Measurements from ENCODE around the gene KLB. TPM values are rescaled to one million over a fixed set of nuclear protein-coding genes. Genes with fewer than 3 reads are reported as not detected.
"Not testable (repeated sequence)": the region's sequence is repeated elsewhere in the genome, so short reads cannot be mapped to it uniquely, and the experiment has no call there.

KLB gene
- total and polyA plus RNA-seq, 4 donors: 0.06 to 0.80 (median 0.38) TPM

- Histone ChIP-seq H3K9ac (ENCODE audit: insufficient read depth in 1 of 2, low read length in 2 of 2) (no peak overlapping the region), H3K4me3 (no peak overlapping the region), H3K27me3 (ENCODE audit: control insufficient read depth in 3 of 3, insufficient read depth in 3 of 3, low read length in 2 of 3) (no peaks in the 10 kb centered on the region), H3K4me1 (ENCODE audit: control insufficient read depth in 5 of 5, insufficient read depth in 5 of 5, low read length in 5 of 5) (peaks cover 0 to 15% (median 8%) of the 10 kb centered on the region in 5 donors), H3K36me3 (ENCODE audit: control insufficient read depth in 4 of 4, insufficient read depth in 4 of 4, low read length in 4 of 4) (peaks cover 25 to 50% (median 38%) of the 10 kb centered on the region in 4 donors), H3K27ac (ENCODE audit: low read depth in 1 of 2, low read length in 1 of 2) (no peak overlapping the region), H3K9me3 (ENCODE audit: control insufficient read depth in 4 of 4, insufficient read depth in 3 of 4, low read length in 3 of 4) (no peaks in the 10 kb centered on the region)
- DNase-seq: no peak
- ATAC-seq (ENCODE audit: insufficient read depth, low FRiP score): no peak
- WGBS, 2 donors: 93 to 94% methylated on average over 6 of the region's 6 CpGs
- TF ChIP-seq CTCF (IDR thresholded peaks at IDR 0.05; ENCODE audit: control extremely low read depth, extremely low read depth): no peak
Observed at GRCh38 chr4:39455486-39455885, 48.8 kb downstream of the KLB start.

- 64 to 72% methylated on average over 10 of the region's 10 CpGs for WGBS, 2 donors
- no peak for TF ChIP-seq CTCF (IDR thresholded peaks at IDR 0.05; ENCODE audit: control extremely low read depth, extremely low read depth)
- H3K4me3 ChIP-seq: no peak overlapping the region
- H3K27ac ChIP-seq (ENCODE audit: low read depth in 1 of 2, low read length in 1 of 2): no peak overlapping the region
- ATAC-seq (ENCODE audit: insufficient read depth, low FRiP score): no peak
- peaks cover 19 to 45% (median 31%) of the 10 kb centered on the region in 4 donors for H3K36me3 ChIP-seq (ENCODE audit: control insufficient read depth in 4 of 4, insufficient read depth in 4 of 4, low read length in 4 of 4)
- H3K4me1 ChIP-seq (ENCODE audit: control insufficient read depth in 5 of 5, insufficient read depth in 5 of 5, low read length in 5 of 5): peaks cover 0 to 15% (median 8%) of the 10 kb centered on the region in 5 donors
- H3K9ac ChIP-seq (ENCODE audit: insufficient read depth in 1 of 2, low read length in 2 of 2): peak overlapping the region; percentile 100
- H3K9me3 ChIP-seq (ENCODE audit: control insufficient read depth in 4 of 4, insufficient read depth in 3 of 4, low read length in 3 of 4): no peaks in the 10 kb centered on the region
- no peak for DNase-seq
- H3K27me3 ChIP-seq (ENCODE audit: control insufficient read depth in 3 of 3, insufficient read depth in 3 of 3, low read length in 2 of 3): no peaks in the 10 kb centered on the region
Observed at GRCh38 chr4:39456946-39457763, 50.4 kb downstream of the KLB start.

- peaks cover 0 to 15% (median 8%) of the 10 kb centered on the region in 5 donors for H3K4me1 ChIP-seq (ENCODE audit: control insufficient read depth in 5 of 5, insufficient read depth in 5 of 5, low read length in 5 of 5)
- H3K27me3 ChIP-seq (ENCODE audit: control insufficient read depth in 3 of 3, insufficient read depth in 3 of 3, low read length in 2 of 3); DNase-seq; H3K9me3 ChIP-seq (ENCODE audit: control insufficient read depth in 4 of 4, insufficient read depth in 3 of 4, low read length in 3 of 4); ATAC-seq (ENCODE audit: insufficient read depth, low FRiP score): not testable (repeated sequence)
- H3K36me3 ChIP-seq (ENCODE audit: control insufficient read depth in 4 of 4, insufficient read depth in 4 of 4, low read length in 4 of 4): peaks cover 15 to 41% (median 27%) of the 10 kb centered on the region in 4 donors
- peak overlapping the region; percentile 87 for H3K4me3 ChIP-seq
- H3K9ac ChIP-seq (ENCODE audit: insufficient read depth in 1 of 2, low read length in 2 of 2): peak overlapping the region; percentile 100
- H3K27ac ChIP-seq (ENCODE audit: low read depth in 1 of 2, low read length in 1 of 2): peak overlapping the region; percentile 82 to 84
- WGBS, 2 donors: 0 to 1% methylated on average over 13 of the region's 13 CpGs
Observed at GRCh38 chr4:39458161-39458504, 51.4 kb downstream of the KLB start.

- H3K36me3 ChIP-seq (ENCODE audit: control insufficient read depth in 4 of 4, insufficient read depth in 4 of 4, low read length in 4 of 4): peaks cover 14 to 41% (median 24%) of the 10 kb centered on the region in 4 donors
Observed at GRCh38 chr4:39458505-39459300, 52.0 kb downstream of the KLB start, which contains the start of the genes LIAS and RPL9. TSS of gene LIAS (plus strand) at chr4:39459056. CDS start at chr4:39459118, 62 bp downstream. TSS of gene RPL9 (minus strand) at chr4:39458922. CDS start at chr4:39458439, 483 bp downstream.

More at GRCh38 chr4:39458505-39459300, 52.0 kb downstream of the KLB start, which contains the start of the genes LIAS and RPL9:
- Histone ChIP-seq H3K9ac (ENCODE audit: insufficient read depth in 1 of 2, low read length in 2 of 2) (peak within 1 kb of the TSS; percentile 100), H3K27me3 (ENCODE audit: control insufficient read depth in 3 of 3, insufficient read depth in 3 of 3, low read length in 2 of 3) (no peaks in the 10 kb centered on the region), H3K27ac (ENCODE audit: low read depth in 1 of 2, low read length in 1 of 2) (peak within 1 kb of the TSS; percentile 92 to 96), H3K4me1 (ENCODE audit: control insufficient read depth in 5 of 5, insufficient read depth in 5 of 5, low read length in 5 of 5) (peaks cover 0 to 15% (median 8%) of the 10 kb centered on the region in 5 donors), H3K4me3 (peak within 1 kb of the TSS; percentile 87), H3K9me3 (ENCODE audit: control insufficient read depth in 4 of 4, insufficient read depth in 3 of 4, low read length in 3 of 4) (no peaks in the 10 kb centered on the region)
- ATAC-seq (ENCODE audit: insufficient read depth, low FRiP score) (peak; percentile 94), DNase-seq (peak; percentile 98 to 100 (median 99))
- no peak for TF ChIP-seq CTCF (IDR thresholded peaks at IDR 0.05; ENCODE audit: control extremely low read depth, extremely low read depth)
- 0 to 1% methylated on average over 55 of the region's 55 CpGs for WGBS, 2 donors

Measured in lung (tissue), 12 donors.